ENCODE measurements around the gene CDKN2AIP. TPM values are rescaled to one million over a fixed set of nuclear protein-coding genes. Genes with fewer than 3 reads are reported as not detected.
A peak's percentile ranks its signal among the peaks of the same experiment; 100 is the strongest.

CDKN2AIP gene
- 9.2 TPM for total RNA-seq
- long read RNA-seq, transcript CDKN2AIP-201 (3 exons, 2,646 nt), result minor isoform, 6 of 20 reads
- long read RNA-seq, transcript CDKN2AIP-203 (3 exons, 2,721 nt), result major isoform, 14 of 20 reads
- long read RNA-seq, partial matches to known transcripts, result 0 of 20 reads
- long read RNA-seq, other reads (novel, unspliced or antisense), result 0 of 20 reads

DNA sequence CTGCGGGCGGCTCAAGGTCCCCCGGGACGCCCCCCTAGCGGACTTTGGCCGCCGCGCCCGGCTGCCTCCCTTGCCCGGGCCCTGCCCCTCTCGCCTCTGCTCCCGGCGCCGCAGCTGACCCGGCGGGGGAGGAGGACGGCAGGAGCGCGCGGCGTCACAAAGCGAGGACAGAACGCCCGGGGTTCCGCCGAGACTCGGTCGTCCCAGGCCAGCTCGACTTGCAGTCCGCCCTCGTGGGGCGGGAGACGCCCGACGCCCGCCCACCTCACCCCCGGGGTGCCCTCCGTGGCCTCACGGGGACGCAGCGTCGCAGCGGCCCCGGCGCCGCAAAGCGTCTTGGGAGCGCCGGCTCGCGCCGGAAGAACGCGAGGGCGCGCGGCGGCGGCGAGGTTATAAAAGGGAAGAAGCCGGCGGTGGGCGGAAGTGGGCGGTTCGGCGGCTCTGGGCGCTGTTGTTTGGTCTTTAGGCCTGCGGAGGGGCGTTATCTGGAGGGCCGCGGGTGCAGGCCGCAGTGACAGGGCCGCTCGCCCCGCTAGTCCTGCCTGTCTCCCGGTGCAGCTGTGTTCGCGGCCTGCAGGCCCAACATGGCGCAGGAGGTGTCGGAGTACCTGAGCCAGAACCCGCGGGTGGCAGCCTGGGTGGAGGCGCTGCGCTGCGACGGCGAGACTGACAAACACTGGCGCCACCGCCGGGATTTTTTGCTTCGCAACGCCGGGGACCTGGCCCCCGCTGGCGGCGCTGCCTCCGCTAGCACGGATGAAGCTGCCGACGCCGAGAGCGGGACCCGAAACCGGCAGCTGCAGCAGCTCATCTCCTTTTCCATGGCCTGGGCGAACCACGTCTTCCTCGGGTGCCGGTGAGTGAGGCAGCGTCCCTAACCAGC is at the start of gene CDKN2AIP:
TSS of gene CDKN2AIP (plus strand) at position 423 of the 883 bp plus-strand sequence. CDS start at position 585, 162 bp downstream.
- DNase-seq (peak; percentile 97), ATAC-seq (peak; percentile 96)
- intact Hi-C loops (cut with micrococcal nuclease), result no loop called here

GRCh38 chr4:183395395-183395794 is 49.0 kb upstream of the CDKN2AIP start:
- ATAC-seq (no peak), DNase-seq (no peak)
- intact Hi-C loops (cut with micrococcal nuclease), result no loop called here

- intact Hi-C loops (cut with micrococcal nuclease), result no loop called here
- DNase-seq, result no peak
- ATAC-seq, result no peak
Observed at GRCh38 chr4:183396227-183396637, 48.2 kb upstream of the CDKN2AIP start.

GRCh38 chr4:183397741-183398297 is 46.6 kb upstream of the CDKN2AIP start:
- intact Hi-C loops (cut with micrococcal nuclease), result no loop called here
- no peak for ATAC-seq
- no peak for DNase-seq

DNA sequence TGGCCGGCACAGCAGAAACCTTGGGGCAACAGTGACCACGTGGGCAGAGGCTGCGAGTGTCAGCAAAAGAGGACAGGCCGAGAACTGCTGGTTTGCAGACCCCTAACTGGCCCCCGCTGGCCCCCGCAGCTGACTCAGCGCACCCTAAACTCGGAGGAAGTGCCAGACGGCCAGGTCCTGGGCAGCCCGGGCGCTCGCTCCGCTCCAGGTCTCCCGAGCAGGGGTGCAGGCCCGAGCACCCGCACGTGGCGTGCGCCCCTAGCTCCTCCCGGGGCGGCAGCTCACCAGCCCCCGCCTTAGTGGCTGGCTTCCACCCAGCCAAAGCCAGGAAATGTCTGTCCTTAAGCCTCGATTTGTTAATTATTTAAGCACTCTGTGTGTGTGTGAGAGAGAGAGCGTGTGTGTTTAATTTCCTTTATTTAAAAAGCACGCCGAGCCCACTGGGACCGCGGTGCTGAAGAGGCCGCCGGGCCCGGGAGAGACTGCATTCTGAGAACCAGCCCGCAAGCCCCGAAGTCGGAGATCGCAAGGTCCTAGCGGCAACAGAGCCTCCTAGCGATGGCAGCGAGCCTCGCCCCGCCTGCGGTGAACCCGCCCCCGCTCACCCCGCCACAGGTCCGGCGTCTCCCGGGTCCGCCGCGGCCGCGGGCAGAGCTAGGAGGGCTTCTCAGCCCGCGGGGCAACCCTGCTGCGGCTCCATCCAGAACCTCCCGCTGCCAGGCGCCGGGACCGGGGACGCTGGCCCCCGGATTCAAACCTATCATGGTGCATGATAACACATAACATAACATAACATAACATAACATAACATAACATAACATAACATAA is 45.9 kb upstream of the CDKN2AIP start:
- intact Hi-C loops (cut with micrococcal nuclease), result no loop called here
- ATAC-seq (peak; percentile 95), DNase-seq (peak; percentile 86)

DNA sequence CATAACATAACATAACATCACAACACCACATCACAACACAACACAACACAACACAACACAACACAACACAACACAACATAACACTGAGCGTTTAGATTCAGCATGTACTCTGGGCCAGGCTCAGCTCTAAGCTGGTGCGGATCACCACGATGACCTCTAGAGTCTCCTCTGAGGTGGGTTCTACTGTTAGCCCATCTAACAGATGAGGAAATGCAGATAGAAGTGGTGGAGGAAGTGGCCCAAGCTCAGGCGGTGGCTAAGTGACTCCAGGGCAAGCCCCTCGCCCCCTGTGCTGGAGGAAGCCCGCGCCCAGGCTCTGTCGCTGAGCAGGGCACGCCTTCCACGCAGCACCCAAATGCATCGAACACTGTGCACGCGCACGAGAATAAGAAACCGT is 45.3 kb upstream of the CDKN2AIP start:
- intact Hi-C loops (cut with micrococcal nuclease), result no loop called here
- no peak for DNase-seq
- peak; percentile 13 for ATAC-seq

GRCh38 chr4:183399616-183400015 is 44.8 kb upstream of the CDKN2AIP start:
- intact Hi-C loops (cut with micrococcal nuclease), result no loop called here
- DNase-seq, result no peak
- ATAC-seq, result no peak

DNA sequence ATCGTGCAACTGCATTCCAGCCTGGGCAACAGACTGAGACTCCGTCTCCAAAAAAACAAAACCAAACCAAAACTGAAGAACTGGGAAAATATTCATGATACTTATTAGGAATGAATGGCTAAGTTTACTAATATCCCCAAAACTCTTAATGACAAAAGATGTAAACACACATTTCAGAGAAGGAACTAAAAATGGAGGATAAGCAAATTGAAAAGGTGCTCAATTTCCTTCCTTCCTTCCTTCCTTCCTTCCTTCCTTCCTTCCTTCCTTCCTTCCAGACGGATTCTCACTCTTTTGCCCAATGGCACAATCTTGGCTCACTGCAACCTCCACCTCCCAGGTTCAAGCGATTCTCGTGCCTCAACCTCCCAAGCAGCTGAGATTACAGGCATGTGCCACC is 44.4 kb upstream of the CDKN2AIP start:
- no peak for ATAC-seq
- no peak for DNase-seq
- intact Hi-C loops (cut with micrococcal nuclease), result no loop called here

- DNase-seq, result no peak
- intact Hi-C loops (cut with micrococcal nuclease), result no loop called here
- no peak for ATAC-seq
Observed at GRCh38 chr4:183401473-183401872, 43.0 kb upstream of the CDKN2AIP start.

DNA sequence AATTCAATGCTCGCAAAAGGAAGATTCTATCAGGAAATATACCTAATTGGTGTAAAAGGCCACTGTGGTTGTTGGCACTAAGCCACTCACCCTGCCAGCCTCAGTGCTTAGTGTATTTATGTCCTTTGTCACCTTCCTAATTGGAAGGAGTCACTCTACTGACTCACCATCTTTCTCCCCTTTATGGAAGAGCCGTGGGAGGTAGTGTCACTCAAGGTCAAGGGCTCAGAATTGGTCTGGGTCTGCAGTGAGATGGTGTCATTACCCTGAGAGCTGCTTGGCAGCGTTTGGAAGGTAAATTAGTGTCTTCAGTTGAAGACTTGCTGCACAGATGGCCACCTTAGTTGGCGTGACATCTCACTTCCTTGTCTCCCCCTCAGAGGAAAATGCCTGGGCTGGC is 41.7 kb upstream of the CDKN2AIP start:
- DNase-seq (no peak), ATAC-seq (no peak)
- intact Hi-C loops (cut with micrococcal nuclease), result no loop called here

- ATAC-seq (no peak), DNase-seq (no peak)
- intact Hi-C loops (cut with micrococcal nuclease), result no loop called here
Observed at GRCh38 chr4:183403486-183403885, 41.0 kb upstream of the CDKN2AIP start.

DNA sequence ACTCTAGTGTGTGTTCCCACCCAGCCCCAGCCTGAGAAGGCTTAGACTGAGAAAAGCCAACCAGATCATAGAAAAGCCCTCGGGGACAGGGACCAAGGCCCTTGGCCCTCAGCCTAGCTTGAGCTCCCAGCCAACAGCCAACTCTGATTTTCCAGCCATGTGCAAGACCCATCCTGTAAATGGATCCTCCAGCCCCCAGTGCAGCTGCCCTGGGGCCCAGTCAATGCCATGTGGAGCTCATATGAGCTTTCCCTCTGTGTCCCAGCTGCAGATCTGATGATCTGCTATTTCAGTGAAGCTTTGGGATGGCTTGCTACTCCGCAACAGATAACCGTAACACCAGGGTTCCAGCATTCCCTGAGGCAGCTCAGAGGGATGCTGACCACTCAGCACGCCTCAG is 40.5 kb upstream of the CDKN2AIP start:
- intact Hi-C loops (cut with micrococcal nuclease), result no loop called here
- ATAC-seq (no peak), DNase-seq (no peak)

GRCh38 chr4:183405303-183405702 is 39.1 kb upstream of the CDKN2AIP start:
- intact Hi-C loops (cut with micrococcal nuclease), result no loop called here
- DNase-seq (no peak), ATAC-seq (no peak)

- peak; percentile 97 for ATAC-seq
- peak; percentile 88 for DNase-seq
- intact Hi-C loops (cut with micrococcal nuclease), result no loop called here
Observed at GRCh38 chr4:183407128-183407585, 37.3 kb upstream of the CDKN2AIP start.

DNA sequence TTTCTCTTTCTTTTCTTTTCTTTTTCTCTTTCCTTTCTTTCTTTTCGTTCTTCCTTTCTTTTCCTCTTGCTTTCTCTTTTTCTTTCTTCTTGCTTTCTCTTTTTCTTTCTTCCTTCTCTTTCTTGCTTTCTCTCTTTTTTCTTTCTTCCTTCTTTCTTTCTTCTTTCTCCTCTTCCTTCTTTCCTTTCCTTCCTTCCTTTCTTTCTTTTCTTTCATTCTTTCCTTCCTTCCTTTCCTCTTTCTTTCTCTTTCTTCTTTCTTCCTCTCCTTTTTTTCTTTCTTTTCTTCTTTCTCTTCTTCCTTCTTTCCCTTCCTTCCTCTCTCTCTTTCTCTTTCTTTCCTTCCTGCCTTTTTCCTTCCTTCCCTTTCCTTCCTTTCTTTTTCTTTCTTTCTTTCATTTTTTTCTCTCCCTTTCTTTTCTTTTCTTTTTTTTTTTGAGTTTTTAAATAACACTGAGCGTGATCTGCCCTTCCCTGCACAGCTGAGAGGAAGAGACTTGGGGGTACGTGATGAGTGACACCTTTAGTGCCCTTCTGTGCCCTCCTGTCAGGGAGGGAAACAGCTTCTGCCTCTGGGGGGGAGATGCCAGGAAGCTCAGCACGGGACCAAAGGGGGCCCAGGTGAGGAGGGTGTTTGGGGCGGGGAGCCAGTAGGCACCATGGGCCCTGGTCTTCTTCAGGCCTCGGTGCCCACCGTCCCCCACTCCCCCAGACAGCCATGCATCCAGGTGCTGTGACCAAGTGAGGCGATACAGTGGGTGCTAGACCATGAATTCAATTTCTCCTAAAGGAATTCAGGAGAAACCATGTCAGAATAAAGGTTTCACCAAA is 36.6 kb upstream of the CDKN2AIP start:
- ATAC-seq, result no peak
- intact Hi-C loops (cut with micrococcal nuclease), result no loop called here
- no peak for DNase-seq

GRCh38 chr4:183408796-183409195 is 35.6 kb upstream of the CDKN2AIP start:
- DNase-seq, result no peak
- intact Hi-C loops (cut with micrococcal nuclease), result no loop called here
- no peak for ATAC-seq

DNA sequence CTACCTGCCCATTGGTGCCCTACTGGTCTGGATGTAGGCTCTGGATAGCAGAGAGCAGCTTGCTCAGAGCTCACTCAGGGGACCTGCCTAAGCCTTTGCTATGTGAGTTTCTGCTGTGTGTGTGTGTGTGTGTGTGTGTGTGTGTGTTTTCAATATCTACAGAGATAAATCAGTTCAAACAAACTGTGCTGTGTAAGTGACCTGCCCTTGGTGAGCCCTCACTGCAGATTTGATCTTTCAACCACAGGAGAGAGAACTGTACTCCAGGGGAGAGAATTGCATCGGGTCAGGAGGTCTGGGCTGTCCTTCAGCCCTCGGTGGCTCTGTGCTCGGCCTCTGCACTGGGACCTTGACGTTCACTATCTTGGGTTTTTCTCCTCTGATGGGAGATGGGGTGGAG is 35.0 kb upstream of the CDKN2AIP start:
- DNase-seq (no peak), ATAC-seq (no peak)
- intact Hi-C loops (cut with micrococcal nuclease), result no loop called here

GRCh38 chr4:183409934-183410333 is 34.5 kb upstream of the CDKN2AIP start:
- intact Hi-C loops (cut with micrococcal nuclease), result no loop called here
- no peak for ATAC-seq

More at GRCh38 chr4:183409934-183410333, 34.5 kb upstream of the CDKN2AIP start:
- DNase-seq, result no peak
